ENCODE results near the gene ATRIP. TPM values are rescaled to one million over a fixed set of nuclear protein-coding genes. Genes with fewer than 3 reads are reported as not detected.

Gene ATRIP
- total RNA-seq, 1 experiment from 2014 or later: 12.5 TPM

- intact Hi-C loops (cut with micrococcal nuclease; ENCODE audit: unreplicated experiment): no loop called here
- BruUV-seq (replicated peaks): no TSS peak
- no peaks in the 10 kb centered on the region for H3K4me1 Mint-ChIP-seq (ENCODE audit: low read depth, unreplicated experiment)
- CTCF ChIA-PET: no interaction called here
- H3K36me3 Mint-ChIP-seq (ENCODE audit: insufficient read depth, unreplicated experiment): peaks cover 5% of the 10 kb centered on the region
- no peaks in the 10 kb centered on the region for H3K9me3 Mint-ChIP-seq (ENCODE audit: low read depth, unreplicated experiment)
- no peak overlapping the region for H3K4me3 Mint-ChIP-seq (ENCODE audit: low read depth, unreplicated experiment)
- no peaks in the 10 kb centered on the region for H3K27me3 Mint-ChIP-seq (ENCODE audit: unreplicated experiment)
- no peak overlapping the region for H3K27ac Mint-ChIP-seq (ENCODE audit: unreplicated experiment)
- DNase-seq: no peak
- TF ChIP-seq CTCF (IDR thresholded peaks at IDR 0.05; ENCODE audit: unreplicated experiment): no peak
Measured at GRCh38 chr3:48486952-48487351, 40.4 kb downstream of the ATRIP start.

GRCh38 chr3:48492461-48493202 is 46.1 kb downstream of the ATRIP start:
- CTCF ChIA-PET: interaction anchor here (0.6 kb wide), 1 partner anchor 536 kb away, joined by 3 read pairs; no protein-coding TSS in a partner anchor
- no peak overlapping the region for H3K27ac Mint-ChIP-seq (ENCODE audit: unreplicated experiment)
- H3K4me3 Mint-ChIP-seq (ENCODE audit: low read depth, unreplicated experiment): no peak overlapping the region
- no peak for DNase-seq
- no peaks in the 10 kb centered on the region for H3K4me1 Mint-ChIP-seq (ENCODE audit: low read depth, unreplicated experiment)
- BruUV-seq (replicated peaks): no TSS peak
- H3K9me3 Mint-ChIP-seq (ENCODE audit: low read depth, unreplicated experiment): no peaks in the 10 kb centered on the region
- intact Hi-C loops (cut with micrococcal nuclease; ENCODE audit: unreplicated experiment): no loop called here
- H3K27me3 Mint-ChIP-seq (ENCODE audit: unreplicated experiment): no peaks in the 10 kb centered on the region
- H3K36me3 Mint-ChIP-seq (ENCODE audit: insufficient read depth, unreplicated experiment): peaks cover 5% of the 10 kb centered on the region
- TF ChIP-seq CTCF (IDR thresholded peaks at IDR 0.05; ENCODE audit: unreplicated experiment): no peak

GRCh38 chr3:48493203-48493501 is 46.6 kb downstream of the ATRIP start:
- no TSS peak for BruUV-seq (replicated peaks)
- no peak overlapping the region for H3K27ac Mint-ChIP-seq (ENCODE audit: unreplicated experiment)
- CTCF ChIA-PET: no interaction called here
- H3K36me3 Mint-ChIP-seq (ENCODE audit: insufficient read depth, unreplicated experiment): peaks cover 2% of the 10 kb centered on the region
- no peaks in the 10 kb centered on the region for H3K4me1 Mint-ChIP-seq (ENCODE audit: low read depth, unreplicated experiment)
- no peak overlapping the region for H3K4me3 Mint-ChIP-seq (ENCODE audit: low read depth, unreplicated experiment)
- no peak for DNase-seq
- H3K27me3 Mint-ChIP-seq (ENCODE audit: unreplicated experiment): no peaks in the 10 kb centered on the region
- intact Hi-C loops (cut with micrococcal nuclease; ENCODE audit: unreplicated experiment): no loop called here
- no peak for TF ChIP-seq CTCF (IDR thresholded peaks at IDR 0.05; ENCODE audit: unreplicated experiment)
- H3K9me3 Mint-ChIP-seq (ENCODE audit: low read depth, unreplicated experiment): no peaks in the 10 kb centered on the region

GRCh38 chr3:48500656-48501055 is 54.1 kb downstream of the ATRIP start:
- TF ChIP-seq CTCF (IDR thresholded peaks at IDR 0.05; ENCODE audit: unreplicated experiment): no peak
- peaks cover 19% of the 10 kb centered on the region for H3K36me3 Mint-ChIP-seq (ENCODE audit: insufficient read depth, unreplicated experiment)
- no peaks in the 10 kb centered on the region for H3K27me3 Mint-ChIP-seq (ENCODE audit: unreplicated experiment)
- CTCF ChIA-PET: interaction anchor here (0.6 to 1.4 kb wide), 3 partner anchors 13 to 65 kb away, joined by 4 read pairs; no protein-coding TSS in a partner anchor
- peaks cover 2% of the 10 kb centered on the region for H3K9me3 Mint-ChIP-seq (ENCODE audit: low read depth, unreplicated experiment)
- no peak overlapping the region for H3K27ac Mint-ChIP-seq (ENCODE audit: unreplicated experiment)
- BruUV-seq (replicated peaks): no TSS peak
- H3K4me1 Mint-ChIP-seq (ENCODE audit: low read depth, unreplicated experiment): no peaks in the 10 kb centered on the region
- no peak for DNase-seq
- no peak overlapping the region for H3K4me3 Mint-ChIP-seq (ENCODE audit: low read depth, unreplicated experiment)
- intact Hi-C loops (cut with micrococcal nuclease; ENCODE audit: unreplicated experiment): no loop called here
